PC-9 (cell line): ENCODE data around the gene RASIP1.

ENCODE experiments used
- EZH2 ChIP-seq: fragments of 200-600 bp; sonication (generic); IDR thresholded peaks from 2 replicates; pipeline ENCODE4 v1.8.0; 2017; ENCODE audit warnings: antibody characterized with exemption, low read depth
- TF ChIP-seq, protein P1 (sequence below): fragments of 200-600 bp; sonication (generic); conservative IDR thresholded peaks from 2 replicates; pipeline ENCODE4 v1.6.1; 2017; ENCODE audit warnings: mixed run types, antibody characterized with exemption, mild to moderate bottlenecking, moderate library complexity

GRCh38 chr19:48777720-48778119 is 37.3 kb upstream of the RASIP1 start:
- TF ChIP-seq, protein P1, sequence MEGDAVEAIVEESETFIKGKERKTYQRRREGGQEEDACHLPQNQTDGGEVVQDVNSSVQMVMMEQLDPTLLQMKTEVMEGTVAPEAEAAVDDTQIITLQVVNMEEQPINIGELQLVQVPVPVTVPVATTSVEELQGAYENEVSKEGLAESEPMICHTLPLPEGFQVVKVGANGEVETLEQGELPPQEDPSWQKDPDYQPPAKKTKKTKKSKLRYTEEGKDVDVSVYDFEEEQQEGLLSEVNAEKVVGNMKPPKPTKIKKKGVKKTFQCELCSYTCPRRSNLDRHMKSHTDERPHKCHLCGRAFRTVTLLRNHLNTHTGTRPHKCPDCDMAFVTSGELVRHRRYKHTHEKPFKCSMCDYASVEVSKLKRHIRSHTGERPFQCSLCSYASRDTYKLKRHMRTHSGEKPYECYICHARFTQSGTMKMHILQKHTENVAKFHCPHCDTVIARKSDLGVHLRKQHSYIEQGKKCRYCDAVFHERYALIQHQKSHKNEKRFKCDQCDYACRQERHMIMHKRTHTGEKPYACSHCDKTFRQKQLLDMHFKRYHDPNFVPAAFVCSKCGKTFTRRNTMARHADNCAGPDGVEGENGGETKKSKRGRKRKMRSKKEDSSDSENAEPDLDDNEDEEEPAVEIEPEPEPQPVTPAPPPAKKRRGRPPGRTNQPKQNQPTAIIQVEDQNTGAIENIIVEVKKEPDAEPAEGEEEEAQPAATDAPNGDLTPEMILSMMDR, result no peak
- TF ChIP-seq EZH2, result no peak
